Fibroblast of lung (primary cell): ENCODE results near the gene SLC12A6.

ENCODE experiments used
- CTCF ChIP-seq, 2 donors: IDR thresholded peaks in 1 of 2; conservative IDR thresholded peaks in 1 of 2; 1 replicate in 1 of 2; 2 replicates in 1 of 2; pipeline ENCODE4 v1.5.1; 2011 to 2012; ENCODE audit warnings: low read length in 2 of 2, control low read depth in 1 of 2, inconsistent platforms in 1 of 2, low read depth in 1 of 2, mild to moderate bottlenecking in 1 of 2
- EZH2 ChIP-seq: IDR thresholded peaks from 2 replicates; pipeline ENCODE4 v1.5.1; 2012; ENCODE audit warnings: low read length, control low read depth, mild to moderate bottlenecking; ENCODE audit errors: missing control alignments

- TF ChIP-seq CTCF (conservative IDR thresholded peaks at IDR 0.05 in 1 of 2, IDR thresholded peaks at IDR 0.05 in 1 of 2; ENCODE audit: low read depth in 1 of 2, low read length in 2 of 2): no peak
- no peak for TF ChIP-seq EZH2
Observed at GRCh38 chr15:34240537-34240936, 97.0 kb downstream of the SLC12A6 start.
